Kidney (tissue), 14 donors: Measurements from ENCODE around the gene ANKUB1. TPM values are rescaled to one million over a fixed set of nuclear protein-coding genes. Genes with fewer than 3 reads are reported as not detected.

ENCODE experiments used
- DNase-seq, 5 donors: peaks; one replicate each; pipeline ENCODE4 v3.0.0-alpha.2; 2013 to 2020
- FAIRE-seq: peaks from 2 replicates; lab custom pipeline; 2012; peaks lifted over from hg19 to GRCh38; lab: Jason Lieb, UNC
- H3K27ac ChIP-seq, 2 donors: one replicate each; pipeline ENCODE4 v1.7.0; 2013; ENCODE audit warnings: low read depth in 2 of 2, low read length in 2 of 2, inconsistent platforms in 1 of 2
- H3K27me3 ChIP-seq: one replicate; pipeline ENCODE4 v1.7.1; 2013; ENCODE audit warnings: low read length, inconsistent platforms; ENCODE audit not compliant: control insufficient read depth, insufficient read depth
- H3K36me3 ChIP-seq, 3 donors: one replicate each; pipeline versions ENCODE4 v1.7.0 to v1.7.1; 2013; ENCODE audit warnings: low read length in 3 of 3, control low read depth in 1 of 3, inconsistent platforms in 1 of 3; ENCODE audit not compliant: insufficient read depth in 3 of 3, control insufficient read depth in 2 of 3
- H3K4me1 ChIP-seq, 3 donors: one replicate each; pipeline versions ENCODE4 v1.7.0 to v1.7.1; 2013; ENCODE audit warnings: low read length in 3 of 3, inconsistent platforms in 1 of 3, low read depth in 1 of 3; ENCODE audit not compliant: control insufficient read depth in 2 of 3, insufficient read depth in 2 of 3
- H3K4me3 ChIP-seq, 3 donors: one replicate each; pipeline versions ENCODE4 v1.7.0 to v1.8.1; 2013; ENCODE audit warnings: low read length in 3 of 3, control low read depth in 1 of 3, inconsistent platforms in 1 of 3
- H3K9ac ChIP-seq, 3 donors: one replicate each; pipeline versions ENCODE4 v1.7.0 to v1.7.1; 2013; ENCODE audit warnings: low read length in 3 of 3, control low read depth in 1 of 3, inconsistent platforms in 1 of 3
- H3K9me3 ChIP-seq, 3 donors: one replicate each; pipeline versions ENCODE4 v1.7.0 to v1.7.1; 2013; ENCODE audit warnings: low read length in 3 of 3, control low read depth in 1 of 3, inconsistent platforms in 1 of 3; ENCODE audit not compliant: control insufficient read depth in 2 of 3, insufficient read depth in 1 of 3
- CTCF ChIP-seq: IDR thresholded peaks from 3 replicates; pipeline ENCODE4 v1.5.1; 2012; ENCODE audit warnings: mild to moderate bottlenecking, moderate library complexity, borderline replicate concordance; ENCODE audit not compliant: insufficient read depth; ENCODE audit errors: extremely low read depth
- intact Hi-C: fragments of 100-400 bp; cut with DNase I; formaldehyde crosslinking; loops from one replicate; pipeline ENCODE4 v1.11.1; 2022
- polyA plus RNA-seq: library from polyadenylated mRNA; stranded (reverse); fragments of 350-450 nt; fragmentation: Illumina TruSeq; extraction: RNeasy Lipid Tissue Mini Kit (QIAGEN cat#74804); gene quantifications from one replicate; pipeline ENCODE4 v1.2.3, GENCODE V29; 2014; ENCODE audit warnings: low read depth, low replicate concordance; ENCODE audit not compliant: insufficient read depth
- total RNA-seq: library from RNA; stranded (reverse); fragmentation: NEBNext Ultra II Directional; extraction: Animal tissue kit (Norgen Biotek cat#: 25700); gene quantifications from one replicate; pipeline ENCODE4 v1.2.1, GENCODE V29; 2021
- donor health status: control.
- donor health status: control.
- donor health status: control.
- donor health status: control.
- donor health status: control.
- donor health status: DM: yes; HTN: yes; CAD: no.
- donor health status: Normal renal cell carcinoma (clear cell type).

Gene ANKUB1
- total and polyA plus RNA-seq, 2 donors from 2014 or later, result not detected

DNA sequence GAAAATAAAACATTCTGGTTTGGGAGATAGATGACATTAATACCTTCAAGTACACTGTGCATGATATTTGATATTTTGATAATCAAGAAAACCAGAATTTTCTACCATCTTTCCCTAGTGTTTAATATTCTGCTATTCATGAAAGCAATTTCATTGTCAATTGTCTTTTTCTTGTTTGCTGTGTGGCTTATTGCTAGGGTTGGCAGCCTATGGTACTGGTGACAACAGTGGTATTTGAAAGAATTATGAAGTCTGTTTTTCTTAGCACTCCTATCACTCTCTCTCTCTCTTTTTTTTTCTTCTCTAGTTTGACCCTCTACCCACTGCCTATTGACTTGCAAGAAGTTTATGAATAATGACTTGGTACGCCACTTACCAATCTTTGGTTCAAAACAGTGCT, 36.0 kb upstream of the ANKUB1 start:
- FAIRE-seq (no peak), DNase-seq (no peak)
- H3K27ac ChIP-seq, result no peak overlapping the region
- no peak overlapping the region for H3K9ac ChIP-seq
- TF ChIP-seq CTCF, result no peak
- intact Hi-C loops, result no loop called here
- H3K9me3 ChIP-seq, result peaks cover 0 to 15% (median 3%) of the 10 kb centered on the region in 3 donors
- no peak overlapping the region for H3K4me3 ChIP-seq
- peaks cover 0 to 2% (median 0%) of the 10 kb centered on the region in 3 donors for H3K4me1 ChIP-seq
- H3K27me3 ChIP-seq, result no peaks in the 10 kb centered on the region
- no peaks in the 10 kb centered on the region for H3K36me3 ChIP-seq

DNA sequence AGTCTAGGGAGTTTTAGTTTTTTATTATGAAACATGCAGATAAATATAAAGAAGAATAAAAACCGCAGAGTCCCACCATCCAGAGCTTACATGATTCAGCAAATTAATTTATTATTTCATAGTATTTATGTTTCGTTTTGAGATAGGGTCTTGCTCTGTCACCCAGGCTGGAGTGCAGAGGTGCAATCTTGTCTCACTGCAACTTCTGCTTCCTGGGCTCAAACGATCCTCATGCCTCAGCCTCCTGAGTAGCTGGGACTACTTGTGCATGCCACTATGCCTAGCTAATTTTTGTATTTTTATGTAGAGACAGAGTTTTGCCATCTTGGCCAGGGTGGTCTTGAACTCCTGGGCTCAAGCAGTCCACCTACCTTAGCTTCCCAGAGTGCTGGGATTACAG, 34.3 kb upstream of the ANKUB1 start:
- DNase-seq (no peak), FAIRE-seq (no peak)
- peaks cover 0 to 6% (median 0%) of the 10 kb centered on the region in 3 donors for H3K9me3 ChIP-seq

GRCh38 chr3:149820183-149820582, 27.8 kb upstream of the ANKUB1 start:
- H3K4me3 ChIP-seq, result no peak overlapping the region
- peaks cover 0 to 12% (median 9%) of the 10 kb centered on the region in 3 donors for H3K4me1 ChIP-seq
- H3K9ac ChIP-seq, result no peak overlapping the region
- DNase-seq (no peak), FAIRE-seq (no peak)
- intact Hi-C loops, result no loop called here
- H3K36me3 ChIP-seq, result no peaks in the 10 kb centered on the region
- no peaks in the 10 kb centered on the region for H3K27me3 ChIP-seq
- no peaks in the 10 kb centered on the region for H3K9me3 ChIP-seq
- H3K27ac ChIP-seq, result no peak overlapping the region
- no peak for TF ChIP-seq CTCF

More for the DNA sequence above, 34.3 kb upstream of the ANKUB1 start:
- H3K4me3 ChIP-seq, result no peak overlapping the region
- H3K36me3 ChIP-seq, result no peaks in the 10 kb centered on the region
- no peak for TF ChIP-seq CTCF
- intact Hi-C loops, result no loop called here
- H3K4me1 ChIP-seq, result peaks cover 0 to 2% (median 0%) of the 10 kb centered on the region in 3 donors
- no peaks in the 10 kb centered on the region for H3K27me3 ChIP-seq
- H3K27ac ChIP-seq, result no peak overlapping the region
- H3K9ac ChIP-seq, result no peak overlapping the region

DNA sequence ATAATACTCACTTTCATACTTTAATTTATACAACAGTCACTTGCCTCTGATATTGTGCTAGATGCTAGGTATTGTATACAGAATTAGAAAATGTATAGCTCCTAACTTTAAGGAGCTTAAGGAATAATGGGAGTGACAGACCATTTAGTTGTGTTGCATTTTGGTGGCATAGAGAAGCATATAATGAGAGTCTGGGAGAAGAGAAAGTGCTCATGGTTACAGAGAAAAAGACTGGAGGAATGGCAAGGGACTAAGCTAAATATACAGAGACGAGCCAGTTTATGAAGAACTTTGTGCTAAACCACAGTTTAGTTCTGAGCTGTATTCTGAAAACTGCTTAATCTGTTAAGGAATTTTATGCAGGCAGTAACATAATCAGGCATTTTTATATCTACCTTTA, 27.1 kb upstream of the ANKUB1 start:
- DNase-seq (no peak), FAIRE-seq (no peak)
- Histone ChIP-seq H3K9me3 (no peaks in the 10 kb centered on the region), H3K4me1 (peaks cover 0 to 19% (median 16%) of the 10 kb centered on the region in 3 donors), H3K27ac (no peak overlapping the region), H3K27me3 (no peaks in the 10 kb centered on the region), H3K9ac (no peak overlapping the region), H3K36me3 (no peaks in the 10 kb centered on the region), H3K4me3 (no peak overlapping the region)
- intact Hi-C loops, result no loop called here
- no peak for TF ChIP-seq CTCF
